ENCODE data around the gene OR51L1.

GRCh38 chr11:5007561-5007960, 12.9 kb downstream of the OR51L1 start:
- TF ChIP-seq EZH2phosphoT487 (IDR thresholded peaks at IDR 0.05; ENCODE audit: low read length): no peak
- no peak for TF ChIP-seq CTCF (IDR thresholded peaks at IDR 0.05; ENCODE audit: low read length)
- TF ChIP-seq EZH2 (optimal IDR thresholded peaks at IDR 0.05; ENCODE audit: low read depth, low read length): no peak
